NCI-H345 treated with DMSO at 0.1 percent for 48 hours (cell line): ENCODE measurements around the gene UGGT1.

Experiments
- DNase-seq: peaks from one replicate; lab custom pipeline; 2025; ENCODE audit not compliant: unreplicated experiment; lab: John Stamatoyannopoulos, UW

Gene UGGT1

DNA sequence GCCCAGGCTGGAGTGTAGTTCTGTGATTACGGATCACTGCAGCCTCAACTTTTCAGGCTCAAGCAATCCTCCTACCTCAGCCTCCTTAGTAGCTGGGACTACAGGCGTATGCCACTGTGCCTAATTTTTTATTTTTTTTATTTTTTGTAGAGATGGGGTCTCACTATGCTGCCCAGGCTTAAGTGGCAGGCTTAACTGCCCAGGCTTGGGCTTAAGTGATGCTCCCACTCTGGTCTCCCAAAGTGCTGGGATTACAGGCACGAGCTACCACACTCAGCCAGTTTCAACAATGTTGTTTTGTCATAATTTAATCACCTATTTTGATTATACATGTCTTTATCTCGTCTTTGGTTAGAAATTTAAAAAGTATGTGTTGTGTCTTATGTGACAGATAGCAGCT is 18.2 kb downstream of the UGGT1 start:
- no peak for DNase-seq

DNA sequence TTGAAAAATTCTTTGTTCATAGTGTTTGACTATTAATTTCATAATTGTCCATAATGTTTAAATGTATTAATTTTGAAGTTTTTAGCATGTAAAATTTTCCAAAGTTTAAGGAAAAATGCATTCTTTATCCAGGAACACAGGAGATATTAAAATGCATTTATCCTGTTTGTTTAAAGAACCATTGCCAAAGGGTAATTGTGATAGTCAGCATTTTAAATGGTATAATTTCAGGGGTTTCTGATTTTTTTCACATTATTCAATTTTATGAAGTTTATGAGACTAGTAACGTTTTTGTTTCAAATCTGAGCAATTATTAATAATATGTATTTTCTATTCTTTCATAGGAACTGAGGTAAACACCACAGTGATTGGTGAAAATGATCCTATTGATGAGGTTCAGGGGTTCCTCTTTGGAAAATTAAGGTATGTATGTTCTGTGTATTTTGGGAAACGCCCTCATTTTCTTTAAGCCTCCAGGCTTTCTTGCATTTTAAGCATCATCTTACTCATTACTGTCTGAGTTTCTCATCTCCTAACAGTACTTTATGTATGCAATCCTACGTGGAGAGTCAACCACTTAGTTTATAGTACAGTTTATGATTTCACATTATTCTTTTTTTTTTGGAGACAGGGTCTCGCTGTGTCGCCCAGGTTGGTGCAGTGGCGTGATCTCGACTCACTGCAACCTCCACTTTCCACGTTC is 25.1 kb downstream of the UGGT1 start:
- no peak for DNase-seq

DNA sequence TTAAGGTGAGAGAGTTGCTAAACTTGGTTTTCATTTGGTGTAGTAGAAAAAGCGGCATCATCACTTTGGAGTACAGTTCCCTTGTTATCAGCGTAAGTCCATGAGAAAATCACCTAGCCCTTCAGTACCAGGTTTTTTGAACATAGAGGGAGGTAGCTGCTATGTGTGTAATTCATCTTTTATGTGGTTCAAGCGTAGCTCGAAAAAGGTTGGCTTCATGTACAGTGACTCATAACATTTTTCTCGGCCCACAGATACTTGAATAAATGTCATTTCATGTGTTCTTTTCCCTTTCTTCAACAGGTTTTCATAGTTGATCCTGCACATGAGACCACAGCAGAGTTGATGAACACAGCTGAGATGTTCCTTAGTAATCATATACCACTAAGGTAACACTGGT is 43.6 kb downstream of the UGGT1 start:
- DNase-seq, result no peak

DNA sequence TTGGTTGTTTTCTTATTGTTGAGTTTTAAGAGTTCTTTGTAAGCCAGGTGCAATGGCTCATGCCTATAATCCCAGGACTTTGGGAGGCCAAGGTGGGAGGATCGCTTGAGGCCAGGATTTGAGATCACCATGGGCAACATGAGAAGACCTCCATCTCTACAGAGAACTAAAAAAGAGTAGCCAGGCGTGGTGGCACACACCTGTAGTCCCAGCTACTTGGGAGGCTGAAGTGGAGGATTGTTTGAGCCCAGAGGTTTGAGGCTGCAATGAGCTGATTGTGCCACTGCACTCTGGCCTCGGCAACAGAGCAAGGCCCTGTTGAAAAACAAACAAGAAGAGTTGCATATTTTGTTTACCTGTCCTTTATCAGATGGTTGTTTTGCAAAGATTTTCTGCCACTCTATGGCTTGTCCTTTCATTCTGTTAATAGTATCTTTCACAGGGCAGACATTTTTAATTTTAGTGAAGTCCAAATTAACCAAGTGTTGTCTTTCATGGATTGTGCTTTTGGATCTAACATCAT is 46.2 kb downstream of the UGGT1 start:
- no peak for DNase-seq

DNA sequence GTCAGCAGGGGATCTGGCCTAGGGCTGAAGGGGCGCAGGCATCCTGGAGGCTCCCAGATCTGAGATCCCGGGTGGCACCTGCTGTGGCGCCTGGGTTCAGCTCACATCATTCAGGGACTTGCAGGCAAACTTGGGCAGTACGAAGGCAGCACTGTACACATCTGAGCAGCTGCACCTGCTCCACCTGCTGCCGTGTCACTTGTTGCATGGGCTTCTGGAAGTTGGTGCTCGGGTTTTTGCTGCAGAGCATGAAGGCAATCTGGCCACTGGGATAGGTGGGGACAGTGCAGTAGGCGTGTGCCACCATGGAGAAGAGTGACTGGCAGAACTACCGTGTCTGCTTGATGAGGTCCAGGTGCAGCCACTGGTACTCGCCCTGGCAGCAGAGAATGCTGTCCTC is 48.6 kb downstream of the UGGT1 start:
- DNase-seq, result no peak

DNA sequence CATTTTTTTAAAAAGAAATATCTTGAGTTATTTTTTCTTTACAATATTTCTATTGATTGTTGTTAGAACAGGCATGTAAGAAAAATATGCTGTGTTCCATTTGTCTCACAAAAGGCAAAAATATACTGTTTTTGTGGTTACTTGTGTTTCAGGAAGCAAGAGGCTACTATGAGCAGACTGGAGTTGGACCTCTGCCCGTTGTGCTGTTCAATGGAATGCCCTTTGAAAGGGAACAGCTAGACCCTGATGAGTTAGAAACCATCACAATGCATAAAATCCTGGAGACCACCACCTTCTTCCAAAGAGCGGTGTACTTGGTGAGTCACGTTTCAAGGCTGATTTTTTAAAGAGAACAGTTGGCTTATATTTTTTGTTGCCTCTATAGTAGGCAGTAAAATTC is 54.7 kb downstream of the UGGT1 start:
- no peak for DNase-seq

DNA sequence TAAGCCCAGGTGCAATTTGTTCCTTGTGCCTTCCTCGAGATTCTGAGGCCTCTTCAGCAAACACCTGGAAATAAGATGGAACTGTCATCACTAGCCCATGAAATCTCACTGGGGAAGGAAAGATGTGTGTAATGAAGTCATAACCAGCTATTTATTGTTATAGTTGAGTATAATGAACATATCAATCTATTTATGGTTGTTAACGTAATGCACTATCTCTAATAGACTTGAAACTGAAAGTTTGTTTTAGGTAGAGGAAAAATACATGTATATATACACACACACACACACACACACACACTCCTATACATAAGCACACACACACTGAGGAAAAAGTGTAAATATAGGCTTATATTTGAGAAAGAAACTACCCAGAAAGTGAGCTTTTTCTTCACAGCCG is 62.8 kb downstream of the UGGT1 start:
- DNase-seq, result no peak

DNA sequence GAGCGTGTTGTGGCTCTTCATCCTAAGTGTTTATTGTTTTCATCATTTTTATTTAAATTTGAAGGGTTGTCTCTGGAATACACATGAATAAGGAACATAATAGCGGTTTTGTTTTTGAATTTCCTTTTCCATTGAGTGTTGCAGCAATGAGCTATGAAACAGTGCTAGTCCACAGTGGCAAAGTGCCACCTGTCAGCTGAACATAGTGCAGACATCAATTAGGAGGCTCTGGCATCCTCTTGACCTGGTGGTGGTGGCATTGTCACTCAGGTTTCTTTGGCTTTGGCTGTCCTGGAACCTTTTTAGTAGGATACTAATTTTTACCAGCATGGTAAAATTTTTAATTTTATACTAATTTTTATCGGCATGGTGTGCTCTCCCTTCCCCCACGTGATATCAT is 63.2 kb downstream of the UGGT1 start:
- no peak for DNase-seq

DNA sequence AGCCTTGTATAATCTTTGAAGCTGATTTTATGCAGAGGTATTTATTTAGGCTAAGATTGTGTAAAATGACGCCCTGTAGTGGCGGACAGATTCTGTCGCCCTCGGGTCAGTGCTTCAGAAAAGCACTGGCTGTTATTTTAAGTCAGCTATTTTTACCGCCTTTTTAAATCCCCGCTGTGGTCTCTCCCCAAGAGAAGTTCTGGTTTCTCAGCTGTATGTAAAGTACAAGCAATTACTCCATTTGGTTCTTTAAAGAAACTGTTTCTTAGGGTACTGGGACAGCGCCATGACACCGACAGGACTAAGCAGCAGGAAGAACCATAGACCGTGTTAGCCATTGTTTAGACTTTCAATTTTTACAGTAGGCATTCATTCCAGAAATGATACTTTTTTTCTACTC is 65.0 kb downstream of the UGGT1 start:
- no peak for DNase-seq

DNA sequence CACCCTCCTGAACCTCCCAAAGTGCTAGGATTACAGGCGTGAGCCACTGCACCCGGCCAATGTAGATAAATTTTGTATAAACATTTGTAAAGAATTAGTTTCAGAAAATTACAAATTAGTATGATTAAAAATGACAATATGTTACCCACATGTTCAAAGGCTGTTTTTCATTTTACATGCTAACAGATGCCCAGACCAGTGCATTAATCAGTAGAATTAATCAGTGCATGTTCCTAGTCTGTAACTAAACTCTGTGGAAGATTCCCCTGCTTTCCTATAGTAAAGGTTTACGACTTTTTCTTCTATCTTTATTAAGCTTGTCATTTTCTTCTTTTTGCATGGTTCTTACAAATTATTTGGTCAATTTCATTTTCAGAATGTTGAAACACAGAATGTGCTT is 65.8 kb downstream of the UGGT1 start:
- no peak for DNase-seq

DNA sequence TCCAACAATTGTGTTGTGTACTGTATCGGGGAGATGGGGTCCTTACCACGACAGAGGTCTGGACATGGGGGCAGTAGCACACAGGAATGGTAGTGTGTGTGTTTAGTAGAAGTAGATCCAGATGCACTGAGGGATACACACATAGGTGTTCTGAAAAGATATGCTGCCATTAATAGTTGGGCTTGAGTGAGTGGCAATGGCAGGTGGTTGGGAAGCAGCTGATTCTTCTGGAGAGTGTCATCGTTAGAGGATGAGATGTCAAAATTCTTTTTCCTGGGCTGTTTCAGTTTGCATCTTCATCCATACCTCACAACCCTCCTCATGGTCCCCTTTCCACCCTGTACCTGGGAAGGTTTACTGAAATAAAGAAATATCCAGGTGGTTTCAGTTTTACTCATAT is 66.6 kb downstream of the UGGT1 start:
- no peak for DNase-seq

DNA sequence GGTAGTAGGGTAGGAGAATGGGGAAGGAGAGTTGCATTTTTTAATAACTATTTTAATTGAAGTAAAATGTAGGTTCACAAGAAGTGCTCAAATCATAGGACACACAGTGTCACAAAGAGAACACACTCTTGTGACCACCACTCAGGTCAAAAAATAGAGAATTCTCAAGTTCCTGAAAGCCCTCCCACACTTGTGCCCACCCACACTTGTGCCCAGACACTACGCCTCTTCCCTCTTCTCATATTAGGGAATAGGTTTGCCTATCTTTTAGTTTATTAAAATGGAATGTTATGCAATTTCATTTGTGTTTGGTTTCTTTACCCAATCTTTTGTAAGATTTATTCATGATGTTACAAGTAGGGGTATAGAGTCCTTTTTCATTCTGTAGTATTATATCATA is 67.2 kb downstream of the UGGT1 start:
- DNase-seq, result no peak

DNA sequence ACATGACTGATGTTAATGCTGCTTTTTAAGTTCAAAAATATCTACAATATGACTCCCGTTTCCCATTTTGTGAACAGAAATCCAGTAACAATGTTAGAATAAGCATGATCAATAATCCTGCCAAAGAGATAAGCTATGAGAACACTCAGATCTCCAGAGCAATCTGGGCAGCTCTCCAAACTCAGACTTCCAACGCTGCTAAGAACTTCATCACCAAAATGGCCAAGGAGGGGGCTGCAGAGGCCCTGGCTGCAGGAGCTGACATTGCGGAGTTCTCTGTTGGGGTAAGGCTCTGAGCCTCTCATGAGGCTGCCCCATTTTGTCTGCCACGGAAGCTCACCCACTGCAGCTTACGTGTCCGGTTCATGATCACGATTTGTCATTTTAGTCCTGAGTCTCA is 68.4 kb downstream of the UGGT1 start:
- no peak for DNase-seq

DNA sequence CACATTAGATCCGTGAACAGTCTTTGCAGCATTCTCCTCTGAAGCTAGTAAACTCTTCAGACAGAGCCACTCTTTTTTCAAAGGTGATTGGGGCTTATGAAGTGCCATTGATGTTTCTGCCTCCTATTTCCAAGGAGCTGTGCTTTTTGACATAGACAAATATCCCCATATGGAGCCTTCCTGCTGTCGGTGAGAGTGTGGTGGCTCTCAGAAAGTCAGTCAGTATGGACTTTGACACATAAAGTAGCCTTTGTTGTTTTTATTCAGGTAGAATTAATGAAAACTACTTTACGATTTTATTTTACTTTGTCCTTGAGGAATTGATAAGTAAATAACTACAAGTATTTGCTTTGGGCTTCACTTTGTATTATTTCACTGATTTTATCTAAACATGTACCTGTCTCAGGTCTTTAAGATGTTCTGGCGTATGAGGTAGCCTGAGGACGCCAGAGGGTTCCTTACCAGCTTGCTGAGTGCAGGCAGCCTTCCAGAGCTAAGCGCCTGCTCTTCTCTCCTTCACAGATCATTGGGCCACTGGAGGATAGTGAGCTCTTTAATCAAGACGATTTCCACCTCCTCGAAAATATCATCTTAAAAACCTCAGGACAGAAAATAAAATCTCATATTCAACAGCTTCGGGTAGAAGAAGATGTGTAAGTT is 69.7 kb downstream of the UGGT1 start:
- DNase-seq, result no peak

DNA sequence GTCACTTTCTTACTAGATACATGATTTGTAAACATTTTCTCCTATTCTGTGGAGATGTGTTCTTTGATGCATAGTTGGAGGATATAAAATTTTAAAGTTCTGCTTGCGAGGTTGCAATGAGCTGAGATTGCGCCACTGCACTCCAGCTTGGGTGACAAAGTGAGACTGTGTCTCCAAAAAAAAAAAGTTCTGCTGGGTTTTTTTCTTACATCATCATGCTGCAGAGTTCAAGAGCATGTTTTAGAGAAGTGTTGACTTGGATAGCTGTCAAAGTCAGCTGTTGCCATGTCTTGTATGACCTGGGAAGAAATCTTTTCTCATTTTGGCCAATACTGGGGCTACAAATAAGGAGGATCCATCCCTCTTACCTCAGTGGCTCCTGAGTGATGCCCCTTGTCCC is 71.3 kb downstream of the UGGT1 start:
- no peak for DNase-seq

DNA sequence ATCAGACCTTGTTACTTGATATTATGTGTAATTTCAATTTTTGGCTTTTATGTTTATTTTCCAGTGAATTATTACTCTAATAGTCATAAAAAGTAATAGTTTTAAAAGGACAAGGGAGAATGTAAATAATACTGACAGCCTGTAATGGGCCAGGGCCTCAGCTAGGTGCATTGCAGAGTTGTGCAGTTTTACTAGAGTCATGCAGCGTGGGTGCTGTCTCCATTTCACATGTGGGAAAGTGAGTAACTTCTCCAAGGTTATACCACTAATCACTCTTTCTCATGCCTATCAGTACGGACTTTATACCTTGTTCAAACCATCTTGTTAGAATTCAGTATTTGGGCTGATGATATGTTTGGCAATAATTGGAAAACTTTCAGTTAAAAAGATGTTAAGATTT is 73.3 kb downstream of the UGGT1 start:
- DNase-seq, result no peak

DNA sequence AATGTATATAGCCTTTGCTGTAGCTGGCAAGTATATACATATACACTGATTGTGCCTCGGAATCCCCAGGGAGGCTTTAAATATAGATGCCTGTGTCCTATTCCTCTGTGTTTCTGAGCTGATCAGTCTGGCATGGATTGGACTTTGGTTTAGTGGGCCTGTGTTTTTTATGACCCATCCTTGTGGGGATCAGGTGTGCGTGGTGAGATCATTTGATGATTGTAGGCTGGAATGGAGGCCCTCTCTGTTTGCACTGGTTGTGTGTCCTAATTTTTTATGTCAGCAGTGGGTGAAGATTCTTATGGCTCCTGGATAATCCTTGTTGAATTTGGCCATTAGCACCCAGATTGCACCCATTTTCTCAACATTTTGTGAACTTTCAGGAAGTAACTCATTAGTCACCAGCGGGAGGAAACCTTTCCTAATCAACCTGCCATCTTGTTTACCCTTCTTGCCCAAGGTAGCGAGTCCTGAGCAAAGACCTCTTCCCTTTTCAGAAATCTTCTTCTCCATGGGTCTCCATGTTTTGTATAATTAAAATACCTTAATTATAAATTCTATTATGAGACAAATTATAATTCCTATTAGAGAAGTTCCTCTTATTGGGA is 75.8 kb downstream of the UGGT1 start:
- no peak for DNase-seq

DNA sequence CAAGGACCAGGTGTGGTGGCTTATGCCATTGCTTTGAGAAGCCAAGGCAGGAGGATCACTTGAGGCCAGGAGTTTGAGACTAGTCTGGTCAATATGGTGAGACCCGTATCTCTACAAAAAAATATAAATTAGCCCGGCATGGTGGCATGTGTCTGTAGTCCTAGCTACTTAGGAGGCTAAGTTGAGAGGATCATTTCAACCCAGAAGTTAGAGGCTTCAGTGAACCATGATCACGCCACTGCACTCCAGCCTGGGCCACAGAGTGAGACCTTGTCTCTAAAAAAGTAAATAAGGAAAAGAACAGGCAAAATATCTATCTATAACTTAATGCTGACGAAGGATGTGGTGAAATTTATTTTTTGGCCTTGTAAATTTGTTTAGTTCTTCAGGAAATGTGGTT is 78.1 kb downstream of the UGGT1 start:
- DNase-seq, result no peak

DNA sequence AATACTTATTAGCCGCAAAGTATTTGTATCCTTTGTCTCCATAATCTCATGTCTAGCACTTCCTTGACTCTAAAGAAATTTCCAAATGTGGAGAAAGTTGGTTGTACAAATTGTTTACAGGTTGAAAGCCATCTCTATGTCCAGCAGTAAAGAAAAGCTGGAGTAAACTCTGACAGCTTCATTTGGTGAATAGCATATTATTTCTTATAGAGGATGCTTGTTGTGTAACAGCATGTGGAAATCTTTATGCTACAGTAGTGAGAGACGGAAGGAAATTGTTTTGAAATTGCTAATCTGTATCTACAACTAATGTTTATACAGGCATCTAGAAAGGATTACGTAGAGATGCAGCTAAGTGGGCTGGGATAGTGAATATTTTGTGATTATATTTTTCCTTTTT is 78.5 kb downstream of the UGGT1 start:
- no peak for DNase-seq

DNA sequence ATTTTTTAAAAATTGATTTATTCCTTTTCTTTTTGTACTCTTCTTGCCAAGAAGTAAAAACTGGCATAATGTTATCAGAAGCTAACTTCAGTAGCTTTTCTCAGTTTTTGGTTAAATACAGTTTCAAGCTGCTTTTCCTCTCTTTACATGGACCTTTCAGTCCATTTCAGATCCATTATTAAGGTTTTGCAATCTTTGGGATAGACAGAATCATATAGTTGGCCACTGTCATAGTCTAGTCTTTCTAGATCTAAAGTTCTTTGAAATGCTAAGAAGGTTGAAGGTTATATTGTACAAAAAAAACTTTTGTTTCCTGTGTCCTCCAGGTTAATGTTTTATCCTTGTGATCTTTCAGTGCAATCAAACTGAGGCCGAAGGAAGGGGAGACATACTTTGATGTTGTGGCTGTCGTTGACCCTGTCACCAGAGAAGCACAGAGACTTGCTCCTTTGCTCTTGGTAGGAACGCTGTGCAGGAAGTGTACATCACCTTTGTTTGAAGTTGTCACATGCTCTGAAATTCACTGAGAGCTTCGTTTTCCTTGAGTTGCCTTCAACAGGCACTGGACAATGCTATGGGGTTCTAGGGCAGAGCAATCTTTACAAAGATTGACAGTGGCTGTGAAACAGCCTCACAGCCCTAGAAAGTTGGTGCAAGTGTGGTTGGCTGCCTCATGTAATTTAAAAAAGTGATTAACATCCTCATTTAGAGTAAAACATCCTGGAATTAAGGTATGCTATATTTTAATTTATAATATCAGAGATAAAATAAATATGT is 79.1 kb downstream of the UGGT1 start:
- no peak for DNase-seq

DNA sequence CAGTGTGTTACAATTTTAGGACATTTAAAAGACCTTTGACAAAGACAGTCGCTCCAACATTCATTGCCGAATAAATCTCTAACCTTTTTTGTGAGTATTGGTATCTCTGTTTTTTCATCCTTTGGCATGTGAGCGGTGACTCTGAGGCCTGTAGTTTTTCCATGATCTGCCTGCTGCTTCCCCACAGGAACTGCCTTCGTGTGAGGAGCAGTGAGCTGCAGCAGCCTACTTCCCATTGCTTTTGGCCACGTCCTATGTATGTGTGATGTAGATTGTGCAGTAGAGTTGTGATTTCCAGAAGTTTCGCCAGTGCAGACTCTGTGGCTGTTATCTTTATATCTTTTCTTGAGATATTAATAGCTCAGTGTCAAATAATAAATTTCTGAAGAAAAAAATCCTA is 79.8 kb downstream of the UGGT1 start:
- no peak for DNase-seq

DNA sequence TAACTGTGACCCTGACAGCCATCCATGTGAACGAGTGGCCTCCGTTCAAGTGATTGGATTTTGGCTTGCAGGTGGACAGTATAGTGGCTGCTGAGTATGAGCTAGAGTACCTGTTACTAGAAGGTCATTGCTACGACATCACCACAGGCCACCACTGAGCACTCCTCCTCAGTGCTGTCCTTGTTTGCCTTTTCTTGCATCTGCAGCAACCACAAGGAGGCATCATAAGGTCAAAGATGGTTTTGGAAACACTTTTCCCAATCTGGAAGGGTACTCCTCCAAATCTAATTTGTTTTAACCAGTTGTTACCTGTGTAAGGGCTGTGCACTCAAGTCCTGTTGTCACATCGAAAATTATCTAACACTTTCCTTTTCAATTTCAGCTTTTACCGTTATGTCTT is 81.2 kb downstream of the UGGT1 start:
- no peak for DNase-seq
